Left ventricle myocardium superior (tissue), 1 donor: ENCODE measurements around the gene AGFG2. TPM values are rescaled to one million over a fixed set of nuclear protein-coding genes. Genes with fewer than 3 reads are reported as not detected.

Experiments
- ATAC-seq: fragments of 200-7000 bp; cut with Tn5 transposase; one replicate; pipeline ENCODE4 v1.9.1; 2020; ENCODE audit warnings: mild to moderate bottlenecking, moderate library complexity
- DNase-seq: peaks from one replicate; pipeline ENCODE4 v3.0.0-alpha.2; 2020
- intact Hi-C: fragments of 100-400 bp; cut with micrococcal nuclease; formaldehyde crosslinking; loops from one replicate; pipeline ENCODE4 v1.11.0; 2022
- total RNA-seq: library from RNA; stranded (reverse); fragmentation: NEBNext Ultra II Directional; extraction: Animal tissue kit (Norgen Biotek cat#: 25700); gene quantifications from one replicate; pipeline ENCODE4 v1.2.1, GENCODE V29; 2021
- donor health status: DM: no; HTN: yes; CAD: no; lungs with severe emphysema.

Gene AGFG2
- total RNA-seq, 1 donor from 2014 or later: 24.7 TPM

GRCh38 chr7:100567031-100567730 lies 28.2 kb downstream of the AGFG2 start:
- intact Hi-C loops: no loop called here
- DNase-seq: no peak
- ATAC-seq: no peak

GRCh38 chr7:100567751-100568175 lies 28.8 kb downstream of the AGFG2 start:
- DNase-seq (no peak), ATAC-seq (no peak)
- intact Hi-C loops: no loop called here

- ATAC-seq: no peak
- intact Hi-C loops: no loop called here
- no peak for DNase-seq
These were observed 29.3 kb downstream of the AGFG2 start for GRCh38 chr7:100568176-100568895.

GRCh38 chr7:100568896-100569844 lies 30.2 kb downstream of the AGFG2 start:
- peak; percentile 62 for DNase-seq
- ATAC-seq: peak; percentile 51
- intact Hi-C loops: no loop called here

GRCh38 chr7:100570954-100571828 lies 32.2 kb downstream of the AGFG2 start:
- no peak for DNase-seq

GRCh38 chr7:100571829-100572116 lies 32.8 kb downstream of the AGFG2 start:
- no peak for DNase-seq
- intact Hi-C loops: no loop called here

More at GRCh38 chr7:100570954-100571828, 32.2 kb downstream of the AGFG2 start:
- no peak for ATAC-seq
- intact Hi-C loops: no loop called here

GRCh38 chr7:100572281-100572948 lies 33.4 kb downstream of the AGFG2 start:
- no peak for DNase-seq
- intact Hi-C loops: no loop called here
- ATAC-seq: no peak

More at GRCh38 chr7:100571829-100572116, 32.8 kb downstream of the AGFG2 start:
- ATAC-seq: no peak

- no peak for DNase-seq
- no peak for ATAC-seq
- intact Hi-C loops: no loop called here
These were observed 34.1 kb downstream of the AGFG2 start for GRCh38 chr7:100572949-100573675.

GRCh38 chr7:100573691-100574361 lies 34.8 kb downstream of the AGFG2 start, which contains the start of gene SAP25:
Gene SAP25, minus strand, starts transcription at chr7:100573900. Its CDS starts 158 bp downstream, at chr7:100573742.
- ATAC-seq (no peak), DNase-seq (no peak)
- intact Hi-C loops: no loop called here

GRCh38 chr7:100574362-100575205 lies 35.6 kb downstream of the AGFG2 start:
- DNase-seq (no peak), ATAC-seq (no peak)
- intact Hi-C loops: no loop called here

- intact Hi-C loops: no loop called here
- no peak for DNase-seq
- ATAC-seq: no peak
These were observed 36.2 kb downstream of the AGFG2 start for GRCh38 chr7:100575206-100575631.

- ATAC-seq: no peak
- intact Hi-C loops: no loop called here
- DNase-seq: no peak
These were observed 36.9 kb downstream of the AGFG2 start for GRCh38 chr7:100575746-100576383.

- intact Hi-C loops: no loop called here
- no peak for DNase-seq
- no peak for ATAC-seq
These were observed 37.5 kb downstream of the AGFG2 start for GRCh38 chr7:100576384-100576993.

GRCh38 chr7:100577103-100577502 lies 38.1 kb downstream of the AGFG2 start:
- ATAC-seq (no peak), DNase-seq (no peak)
- intact Hi-C loops: no loop called here

GRCh38 chr7:100577507-100577906 lies 38.5 kb downstream of the AGFG2 start:
- no peak for ATAC-seq
- intact Hi-C loops: no loop called here
- DNase-seq: no peak
